HEK293 (cell line): ENCODE data around the gene AKAP8L.

Source experiments
- CTCF ChIP-seq: fragments of 450-650 bp; formaldehyde crosslinking; IDR thresholded peaks from 2 replicates; pipeline ENCODE4 v1.5.1; 2016; ENCODE audit warnings: missing biosample characterization, missing genetic modification characterization
- PBX3 ChIP-seq: sonication (generic); formaldehyde crosslinking; IDR thresholded peaks from 2 replicates; pipeline ENCODE4 v1.8.1; 2022; ENCODE audit warnings: mild to moderate bottlenecking, moderate library complexity, missing genetic modification reagents
- ZNF843 ChIP-seq: fragments of 450-650 bp; formaldehyde crosslinking; IDR thresholded peaks from 2 replicates; pipeline ENCODE4 v1.5.1; 2016; ENCODE audit warnings: missing biosample characterization, missing genetic modification characterization

GRCh38 chr19:15445807-15446376, 27.1 kb upstream of the AKAP8L start:
- TF ChIP-seq ZNF843 (no peak), PBX3 (CRISPR knock-in tag) (no peak), CTCF (no peak)
